IMR-90 (cell line): ENCODE results near the gene DSTYK. TPM values are rescaled to one million over a fixed set of nuclear protein-coding genes. Genes with fewer than 3 reads are reported as not detected.
A peak's percentile ranks its signal among the peaks of the same experiment; 100 is the strongest.

ENCODE experiments used
- ATAC-seq: fragments of 200-7000 bp; cut with Tn5 transposase; 2 replicates; pipeline ENCODE4 v1.9.1; 2020; ENCODE audit warnings: low read depth, mild to moderate bottlenecking, moderate library complexity
- BruUV-seq: library from RNA; stranded (reverse); fragments of 400-500 nt; replicated peaks from 2 replicates; lab custom pipeline; 2021; lab: Mats Ljungman, UMichigan
- CTCF ChIA-PET: fragments of 300-600 bp; formaldehyde crosslinking; extraction: SDS; loops from one replicate; lab custom pipeline; 2021; ENCODE audit warnings: antibody characterized with exemption; lab: Yijun Ruan, JAX
- POLR2A ChIA-PET: fragments of 300-600 bp; sonication (Branson Sonifier 250); formaldehyde crosslinking; loops from one replicate; lab custom pipeline; 2022; ENCODE audit warnings: antibody characterized with exemption; ENCODE audit not compliant: unreplicated experiment; lab: Charles Lee
- DNase-seq: peaks from one replicate; pipeline ENCODE4 v3.0.0; 2013
- H2AFZ ChIP-seq: replicated peaks from 2 replicates; pipeline ENCODE3; 2013; ENCODE audit warnings: low read length, mild to moderate bottlenecking; ENCODE audit not compliant: poor library complexity
- H2AK5ac ChIP-seq: 2 replicates; pipeline ENCODE4 v1.6.1; 2013; ENCODE audit warnings: low read depth, low read length, inconsistent platforms
- H2AK9ac ChIP-seq: replicated peaks from 2 replicates; pipeline ENCODE3; 2013; ENCODE audit warnings: mild to moderate bottlenecking, low read depth, low read length, moderate library complexity; ENCODE audit not compliant: poor library complexity
- H2BK120ac ChIP-seq: 2 replicates; pipeline ENCODE4 v1.6.1; 2013; ENCODE audit warnings: low read depth, low read length, inconsistent platforms
- H2BK15ac ChIP-seq: 3 replicates; pipeline ENCODE4 v1.6.1; 2013; ENCODE audit warnings: low read depth, low read length, inconsistent platforms
- H2BK20ac ChIP-seq: 2 replicates; pipeline ENCODE4 v1.6.1; 2013; ENCODE audit warnings: low read depth, mild to moderate bottlenecking, inconsistent platforms, low read length, moderate library complexity
- H2BK5ac ChIP-seq: 2 replicates; pipeline ENCODE4 v1.6.1; 2013; ENCODE audit warnings: mild to moderate bottlenecking, low read depth, low read length, inconsistent platforms; ENCODE audit not compliant: poor library complexity, severe bottlenecking
- H3K14ac ChIP-seq: replicated peaks from 2 replicates; pipeline ENCODE4 v1.6.1; 2013; ENCODE audit warnings: low read depth, low read length, inconsistent platforms
- H3K18ac ChIP-seq: 2 replicates; pipeline ENCODE4 v1.6.1; 2013; ENCODE audit warnings: low read depth, low read length, control low read depth
- H3K23ac ChIP-seq: 2 replicates; pipeline ENCODE4 v1.6.1; 2013; ENCODE audit warnings: low read depth, low read length, inconsistent platforms
- H3K27ac ChIP-seq: 2 replicates; pipeline ENCODE4 v1.5.1; 2013; ENCODE audit warnings: mild to moderate bottlenecking, control low read depth, low read length; ENCODE audit not compliant: insufficient read depth
- H3K27me3 ChIP-seq: 2 replicates; pipeline ENCODE4 v1.6.1; 2013; ENCODE audit warnings: low read length; ENCODE audit not compliant: control insufficient read depth, insufficient read depth
- H3K36me3 ChIP-seq: 2 replicates; pipeline ENCODE4 v1.6.1; 2013; ENCODE audit warnings: low read length, mixed read lengths; ENCODE audit not compliant: control insufficient read depth, insufficient read depth
- H3K4ac ChIP-seq: 2 replicates; pipeline ENCODE4 v1.6.1; 2013; ENCODE audit warnings: low read depth, low read length, inconsistent platforms
- H3K4me1 ChIP-seq: 2 replicates; pipeline ENCODE4 v1.6.1; 2013; ENCODE audit warnings: low read length, mixed read lengths; ENCODE audit not compliant: control insufficient read depth, insufficient read depth
- H3K4me2 ChIP-seq: 2 replicates; pipeline ENCODE4 v1.6.1; 2013; ENCODE audit warnings: low read depth, mild to moderate bottlenecking, control low read depth, low read length, moderate library complexity
- H3K4me3 ChIP-seq: 2 replicates; pipeline ENCODE4 v1.5.1; 2013; ENCODE audit warnings: low read depth, mild to moderate bottlenecking, control low read depth, low read length, moderate library complexity; ENCODE audit not compliant: insufficient read depth
- H3K56ac ChIP-seq: 2 replicates; pipeline ENCODE4 v1.6.1; 2013; ENCODE audit warnings: low read length, inconsistent platforms; ENCODE audit not compliant: insufficient read depth; ENCODE audit errors: extremely low read depth
- H3K79me1 ChIP-seq, 2 experiments: 2 replicates each; pipeline ENCODE4 v1.6.1; 2013; ENCODE audit warnings: low read length in 2 of 2, inconsistent platforms in 1 of 2, low read depth in 1 of 2
- H3K9ac ChIP-seq: 2 replicates; pipeline ENCODE4 v1.6.1; 2013; ENCODE audit warnings: low read depth, low read length, control low read depth
- H3K9me1 ChIP-seq: 2 replicates; pipeline ENCODE4 v1.6.1; 2013; ENCODE audit warnings: low read length, inconsistent platforms; ENCODE audit not compliant: insufficient read depth
- H3K9me3 ChIP-seq: 2 replicates; pipeline ENCODE4 v1.6.1; 2013; ENCODE audit warnings: low read length; ENCODE audit not compliant: control insufficient read depth, insufficient read depth
- H4K20me1 ChIP-seq: 2 replicates; pipeline ENCODE4 v1.6.1; 2013; ENCODE audit warnings: low read length, inconsistent platforms; ENCODE audit not compliant: insufficient read depth
- H4K5ac ChIP-seq: 2 replicates; pipeline ENCODE4 v1.6.1; 2013; ENCODE audit warnings: mild to moderate bottlenecking, low read depth, low read length, control low read depth
- H4K8ac ChIP-seq, 2 experiments: 2 replicates each; pipeline ENCODE4 v1.6.1; 2013; ENCODE audit warnings: low read depth in 2 of 2, low read length in 2 of 2, control low read depth in 1 of 2, inconsistent platforms in 1 of 2
- H4K91ac ChIP-seq: 2 replicates; pipeline ENCODE4 v1.6.1; 2013; ENCODE audit warnings: low read depth, low read length, inconsistent platforms; ENCODE audit not compliant: insufficient read depth
- NFE2L2 ChIP-seq: fragments of 150-350 bp; IDR thresholded peaks from 2 replicates; pipeline ENCODE4 v1.6.1; 2016; ENCODE audit warnings: low read depth, mild to moderate bottlenecking, low read length
- RCOR1 ChIP-seq: IDR thresholded peaks from 2 replicates; pipeline ENCODE4 v1.6.1; 2012; ENCODE audit warnings: mild to moderate bottlenecking, low read length, improper control_type of control experiment; ENCODE audit not compliant: insufficient replicate concordance
- SMC3 ChIP-seq: fragments of 150-350 bp; IDR thresholded peaks from 2 replicates; pipeline ENCODE4 v1.6.1; 2016; ENCODE audit warnings: low read depth, mild to moderate bottlenecking, antibody characterized with exemption, low read length, moderate library complexity
- WGBS, 2 experiments: methylation state at CpG; one replicate each; pipeline versions ENCODE4 v1.1.5 to v1.1.7; 2013; ENCODE audit warnings: missing lambda C conversion rate in 2 of 2; ENCODE audit not compliant: insufficient read length in 1 of 2; ENCODE audit errors: extremely low coverage in 2 of 2; 5-methylcytosine and 5-hydroxymethylcytosine counted together
- dilution Hi-C: fragments of 300-500 bp; cut with HindIII; formaldehyde crosslinking; loops from one replicate; pipeline ENCODE4 v1.14.3; 2018; ENCODE audit warnings: low sequenced_read_pairs; ENCODE audit not compliant: unreplicated experiment
- in situ Hi-C: fragments of 300-500 bp; cut with MboI; formaldehyde crosslinking; loops from 3 replicates; pipeline ENCODE4 v1.14.3; 2019; ENCODE audit warnings: low sequenced_read_pairs, inconsistent platforms, mixed read lengths
- intact Hi-C: fragments of 100-400 bp; cut with micrococcal nuclease; formaldehyde crosslinking; loops from 2 replicates; pipeline ENCODE4 v1.10.0; 2022
- polyA plus RNA-seq, 3 experiments: library from polyadenylated mRNA; depleted of rRNA; stranded (reverse); fragments of >200 nt; gene quantifications; 2 replicates each; pipeline ENCODE4 v1.2.3, GENCODE V29; 2012; ENCODE audit warnings: low replicate concordance in 1 of 3
- total RNA-seq: library from RNA; depleted of rRNA; stranded (reverse); fragments of >200 nt; gene quantifications from 2 replicates; pipeline ENCODE4 v1.2.3, GENCODE V29; 2012

The DSTYK gene
- total and polyA plus RNA-seq, 2 of the 4 experiments (the other 2 are of a cell fraction) = 8.0 to 18.3 TPM

GRCh38 chr1:205211839-205212536, 486 bp upstream of the DSTYK start:
- peak overlapping the region; percentile 94 for H2AK9ac ChIP-seq
- H2AFZ ChIP-seq = peak overlapping the region; percentile 98
- ChIA-PET CTCF (interaction anchor here (0.9 kb wide), 1 partner anchor 70 kb away, joined by 3 read pairs; no protein-coding TSS in a partner anchor), POLR2A (no interaction called here)
- H3K36me3 ChIP-seq = no peaks in the 10 kb centered on the region
- H2AK5ac ChIP-seq = no peak overlapping the region
- WGBS, 2 experiments = no CpG with 5 or more reads among the region's 13 CpGs
- peaks cover 14 to 21% of the 10 kb centered on the region in 2 experiments for H3K79me1 ChIP-seq
- H3K4ac ChIP-seq = peak overlapping the region; percentile 26; the same call in 1 of the 2 replicates
- H3K4me1 ChIP-seq = no peaks in the 10 kb centered on the region
- in situ Hi-C loops (no loop called here), dilution Hi-C loops (no loop called here), intact Hi-C loops (loop anchor here (1.0 to 5.0 kb wide), 4 partner anchors 35 to 90 kb away; no protein-coding TSS in a partner anchor)
- peak overlapping the region; percentile 36 for H4K5ac ChIP-seq
- H3K4me2 ChIP-seq = peak overlapping the region; percentile 77
- H4K20me1 ChIP-seq = no peaks in the 10 kb centered on the region
- no peak overlapping the region for H2BK20ac ChIP-seq
- peaks cover 7% of the 10 kb centered on the region for H3K9me1 ChIP-seq
- H2BK5ac ChIP-seq = peak overlapping the region; percentile 19
- no peaks in the 10 kb centered on the region for H3K9me3 ChIP-seq
- no peak overlapping the region for H3K27ac ChIP-seq
- no peak overlapping the region for H2BK15ac ChIP-seq
- 0 out of 2 replicates have a peak overlapping the region, but pooled peaks have one; percentile 17 for H3K9ac ChIP-seq
- BruUV-seq = no TSS peak
- H3K14ac ChIP-seq = peak overlapping the region; percentile 61; the same call in 1 of the 2 replicates
- H2BK120ac ChIP-seq = 0 out of 2 replicates have a peak overlapping the region, but pooled peaks have one; percentile 20
- peak overlapping the region; percentile 68; the same call in 1 of the 2 replicates for H3K4me3 ChIP-seq
- TF ChIP-seq RCOR1 = no peak
- no peak for TF ChIP-seq SMC3
- TF ChIP-seq NFE2L2 = no peak
- H4K91ac ChIP-seq = peak overlapping the region; percentile 45; the same call in 1 of the 2 replicates
- H3K23ac ChIP-seq = no peak overlapping the region
- DNase-seq = no peak
- no peak overlapping the region for H3K56ac ChIP-seq
- ATAC-seq = no peak
- H4K8ac ChIP-seq = peak overlapping the region; percentile 35 to 92; a peak in 3 of 4 replicates
- no peak overlapping the region for H3K18ac ChIP-seq
- H3K27me3 ChIP-seq = no peaks in the 10 kb centered on the region
